Measurements from ENCODE around the gene AMIGO2.

AMIGO2 gene

GRCh38 chr12:47038270-47038748 is 41.5 kb downstream of the AMIGO2 start:
- no peak for TF ChIP-seq CTCF (IDR thresholded peaks at IDR 0.05; ENCODE audit: low read depth, low read length)
- no peak for DNase-seq (ENCODE audit: extremely low read depth, low read depth)

GRCh38 chr12:47035484-47035883 is 44.3 kb downstream of the AMIGO2 start:
- no peak for DNase-seq (ENCODE audit: extremely low read depth, low read depth)
- TF ChIP-seq CTCF (IDR thresholded peaks at IDR 0.05; ENCODE audit: low read depth, low read length) = no peak

- no peak for DNase-seq (ENCODE audit: extremely low read depth, low read depth)
- no peak for TF ChIP-seq CTCF (IDR thresholded peaks at IDR 0.05; ENCODE audit: low read depth, low read length)
These were observed 45.1 kb downstream of the AMIGO2 start for GRCh38 chr12:47034661-47035060.

- no peak for DNase-seq (ENCODE audit: extremely low read depth, low read depth)
- no peak for TF ChIP-seq CTCF (IDR thresholded peaks at IDR 0.05; ENCODE audit: low read depth, low read length)
These were observed 45.8 kb downstream of the AMIGO2 start for GRCh38 chr12:47033789-47034555.

GRCh38 chr12:47033081-47033480 is 46.7 kb downstream of the AMIGO2 start:
- TF ChIP-seq CTCF (IDR thresholded peaks at IDR 0.05; ENCODE audit: low read depth, low read length) = no peak
- DNase-seq (ENCODE audit: extremely low read depth, low read depth) = no peak

GRCh38 chr12:47032644-47033043 is 47.1 kb downstream of the AMIGO2 start:
- peak; percentile 48 for DNase-seq (ENCODE audit: extremely low read depth, low read depth)
- TF ChIP-seq CTCF (IDR thresholded peaks at IDR 0.05; ENCODE audit: low read depth, low read length) = peak; percentile 51

- no peak for DNase-seq (ENCODE audit: extremely low read depth, low read depth)
- TF ChIP-seq CTCF (IDR thresholded peaks at IDR 0.05; ENCODE audit: low read depth, low read length) = no peak
These were observed 49.9 kb downstream of the AMIGO2 start for GRCh38 chr12:47029903-47030302.
